WTC11 (cell line): ENCODE measurements around the gene SPRED2.

Experiments used
- AR ChIP-seq: fragments of 250-450 bp; sonication (Bioruptor Pico); IDR thresholded peaks from 2 replicates; pipeline ENCODE4 v1.9.0; 2021; ENCODE audit warnings: mild to moderate bottlenecking
- CTCF ChIP-seq: fragments of 200-600 bp; IDR thresholded peaks from 2 replicates; pipeline ENCODE4 v1.8.0; 2022; ENCODE audit warnings: antibody characterized with exemption
- E2F4 ChIP-seq: sonication (generic); formaldehyde crosslinking; IDR thresholded peaks from 2 replicates; pipeline ENCODE4 v1.8.1; 2022; ENCODE audit warnings: low read depth, mild to moderate bottlenecking, moderate library complexity, missing genetic modification reagents, borderline replicate concordance
- HMGXB4 ChIP-seq: sonication (generic); formaldehyde crosslinking; IDR thresholded peaks from 2 replicates; pipeline ENCODE4 v1.8.1; 2023; ENCODE audit warnings: mild to moderate bottlenecking, moderate library complexity, missing genetic modification reagents
- KAT7 ChIP-seq: sonication (generic); formaldehyde crosslinking; IDR thresholded peaks from 2 replicates; pipeline ENCODE4 v1.8.1; 2023; ENCODE audit warnings: missing genetic modification reagents, mild to moderate bottlenecking, borderline replicate concordance
- MAX ChIP-seq: sonication (generic); formaldehyde crosslinking; IDR thresholded peaks from 2 replicates; pipeline ENCODE4 v1.8.0; 2022; ENCODE audit warnings: mild to moderate bottlenecking, missing genetic modification reagents
- TEAD1 ChIP-seq: sonication (generic); formaldehyde crosslinking; IDR thresholded peaks from 2 replicates; pipeline ENCODE4 v1.8.0; 2022; ENCODE audit warnings: mild to moderate bottlenecking, missing genetic modification reagents
- TEAD4 ChIP-seq: sonication (generic); formaldehyde crosslinking; IDR thresholded peaks from 2 replicates; pipeline ENCODE4 v1.8.0; 2022; ENCODE audit warnings: mild to moderate bottlenecking, missing genetic modification reagents
- USF1 ChIP-seq: sonication (generic); formaldehyde crosslinking; IDR thresholded peaks from 2 replicates; pipeline ENCODE4 v1.8.0; 2022; ENCODE audit warnings: mild to moderate bottlenecking, missing genetic modification reagents
- ZNF121 ChIP-seq: sonication (generic); formaldehyde crosslinking; IDR thresholded peaks from 2 replicates; pipeline ENCODE4 v1.8.0; 2023; ENCODE audit warnings: missing genetic modification reagents
- ZNF219 ChIP-seq: sonication (generic); formaldehyde crosslinking; IDR thresholded peaks from 2 replicates; pipeline ENCODE4 v1.8.0; 2023; ENCODE audit warnings: missing genetic modification reagents, mild to moderate bottlenecking, borderline replicate concordance
- ZNF423 ChIP-seq: fragments of 250-450 bp; sonication (Bioruptor Pico); IDR thresholded peaks from 2 replicates; pipeline ENCODE4 v2.1.2; 2022; ENCODE audit warnings: mild to moderate bottlenecking, moderate library complexity

- TF ChIP-seq MAX (CRISPR knock-in tag) (no peak), CTCF (no peak), TEAD4 (CRISPR knock-in tag) (no peak), E2F4 (CRISPR knock-in tag) (no peak), ZNF423 (CRISPR knock-in tag) (no peak), ZNF219 (CRISPR knock-in tag) (no peak), ZNF121 (CRISPR knock-in tag) (no peak), TEAD1 (CRISPR knock-in tag) (no peak), KAT7 (no peak), USF1 (CRISPR knock-in tag) (no peak), HMGXB4 (CRISPR knock-in tag) (no peak), AR (CRISPR knock-in tag) (no peak)
Measured at GRCh38 chr2:65379223-65379622, 53.2 kb downstream of the SPRED2 start.
